HCT116 (cell line): ENCODE data around the gene IGSF23. TPM values are rescaled to one million over a fixed set of nuclear protein-coding genes. Genes with fewer than 3 reads are reported as not detected.
A peak's percentile ranks its signal among the peaks of the same experiment; 100 is the strongest.

Experiments
- ATAC-seq: fragments of 200-7000 bp; cut with Tn5 transposase; 2 replicates; pipeline ENCODE4 v1.9.1; 2020; ENCODE audit warnings: mild to moderate bottlenecking, moderate library complexity
- BruUV-seq: library from RNA; stranded (reverse); fragments of 400-500 nt; replicated peaks from 2 replicates; lab custom pipeline; 2021; lab: Mats Ljungman, UMichigan
- CTCF ChIA-PET: fragments of 300-600 bp; sonication (Branson Sonifier 250); formaldehyde crosslinking; loops from one replicate; lab custom pipeline; 2021; ENCODE audit warnings: antibody characterized with exemption; lab: Charles Lee
- POLR2A ChIA-PET: fragments of 300-600, 350-600 bp; sonication (Branson Sonifier 250); formaldehyde crosslinking; loops from one replicate; lab custom pipeline; 2021; ENCODE audit warnings: antibody characterized with exemption; lab: Charles Lee
- RAD21 ChIA-PET, 2 experiments: fragments of 300-600 bp; sonication (Branson Sonifier 250); formaldehyde crosslinking; loops; one replicate each; lab custom pipeline; 2023; ENCODE audit warnings: low total read pairs in 2 of 2; ENCODE audit not compliant: uncharacterized antibody in 2 of 2, unreplicated experiment in 2 of 2, low non-redundant PET in 1 of 2; lab: Charles Lee
- DNase-seq: peaks from one replicate; pipeline ENCODE4 v3.0.0-alpha.2; 2010; ENCODE audit warnings: low read depth, low spot score
- H2AFZ ChIP-seq: fragments of 200-600 bp; shearing (Covaris generic), sonication (generic); 2 replicates; pipeline ENCODE4 v1.6.1; 2017; ENCODE audit warnings: low read depth, mixed run types, mixed read lengths, antibody characterized with exemption, low read length; ENCODE audit not compliant: poor library complexity, severe bottlenecking
- H3K27ac ChIP-seq: 2 replicates; pipeline ENCODE4 v1.5.1; 2012; ENCODE audit warnings: low read depth, low read length
- H3K27me3 ChIP-seq: fragments of 200-600 bp; sonication (generic); 2 replicates; pipeline ENCODE4 v1.6.1; 2016; ENCODE audit warnings: mixed run types, low read length, mixed read lengths; ENCODE audit not compliant: insufficient read depth
- H3K36me3 ChIP-seq, 2 experiments: fragments of 200-500 bp in 1 of 2; fragments of 200-600 bp in 1 of 2; sonication (Bioruptor generic) in 1 of 2; sonication (generic) in 1 of 2; 2 replicates each; pipeline versions ENCODE4 v1.5.1 to v1.6.1; 2014 to 2016; ENCODE audit warnings: low read length in 2 of 2, inconsistent platforms in 1 of 2, mixed read lengths in 1 of 2, mixed run types in 1 of 2; ENCODE audit not compliant: insufficient read depth in 2 of 2, control insufficient read depth in 1 of 2
- H3K4me1 ChIP-seq, 2 experiments: fragments of 200-600 bp in 1 of 2; sonication (generic) in 1 of 2; 2 replicates each; pipeline versions ENCODE4 v1.5.1 to v1.6.1; 2012 to 2017; ENCODE audit warnings: low read length in 2 of 2, inconsistent platforms in 1 of 2, mild to moderate bottlenecking in 1 of 2, mixed read lengths in 1 of 2, mixed run types in 1 of 2, moderate library complexity in 1 of 2; ENCODE audit not compliant: insufficient read depth in 2 of 2, control insufficient read depth in 1 of 2
- H3K4me2 ChIP-seq: fragments of 200-600 bp; sonication (generic); 2 replicates; pipeline ENCODE4 v1.6.1; 2017; ENCODE audit warnings: mixed run types, low read length, mixed read lengths
- H3K4me3 ChIP-seq, 2 experiments: fragments of 200-600 bp in 1 of 2; sonication (generic) in 1 of 2; replicated peaks in 1 of 2; 2 replicates each; pipeline ENCODE4 v1.5.1; 2011 to 2016; ENCODE audit warnings: low read length in 2 of 2, control low read depth in 1 of 2, low read depth in 1 of 2, mild to moderate bottlenecking in 1 of 2, mixed read lengths in 1 of 2, mixed run types in 1 of 2
- H3K79me2 ChIP-seq: fragments of 200-600 bp; sonication (generic); 2 replicates; pipeline ENCODE4 v1.6.1; 2017; ENCODE audit warnings: mild to moderate bottlenecking, mixed run types, low read length, moderate library complexity, mixed read lengths; ENCODE audit not compliant: insufficient read depth
- H3K9ac ChIP-seq: fragments of 200-600 bp; sonication (generic); 2 replicates; pipeline ENCODE4 v1.6.1; 2016; ENCODE audit warnings: low read length, mixed read lengths
- H3K9me2 ChIP-seq: fragments of 200-600 bp; sonication (generic), shearing (Covaris generic); 2 replicates; pipeline ENCODE4 v1.6.1; 2017; ENCODE audit warnings: mixed run types, mild to moderate bottlenecking, moderate library complexity; ENCODE audit not compliant: insufficient read depth
- H3K9me3 ChIP-seq, 2 experiments: fragments of 200-500 bp in 1 of 2; fragments of 200-600 bp in 1 of 2; sonication (Bioruptor generic) in 1 of 2; sonication (generic) in 1 of 2; 2 replicates each; pipeline ENCODE4 v1.6.1; 2014 to 2017; ENCODE audit warnings: low read length in 2 of 2, mixed read lengths in 2 of 2, inconsistent platforms in 1 of 2, low read depth in 1 of 2, mild to moderate bottlenecking in 1 of 2, mixed run types in 1 of 2, moderate library complexity in 1 of 2; ENCODE audit not compliant: control insufficient read depth in 1 of 2, insufficient read depth in 1 of 2
- H4K20me1 ChIP-seq: fragments of 200-600 bp; sonication (generic), shearing (Covaris generic); 2 replicates; pipeline ENCODE4 v1.6.1; 2017; ENCODE audit warnings: mixed run types, mild to moderate bottlenecking, moderate library complexity; ENCODE audit not compliant: insufficient read depth
- CBX3 ChIP-seq: IDR thresholded peaks from 2 replicates; pipeline ENCODE4 v1.6.1; 2012; ENCODE audit warnings: low read depth
- CTCF ChIP-seq, 3 experiments: fragments of 200-600 bp in 1 of 3; sonication (generic) in 1 of 3; IDR thresholded peaks in 2 of 3; conservative IDR thresholded peaks in 1 of 3; 2 replicates each; pipeline ENCODE4 v1.5.1; 2012 to 2017; ENCODE audit warnings: low read depth in 2 of 3, low read length in 2 of 3, antibody characterized with exemption in 1 of 3, borderline replicate concordance in 1 of 3, control low read depth in 1 of 3, mild to moderate bottlenecking in 1 of 3, mixed read lengths in 1 of 3, mixed run types in 1 of 3, moderate library complexity in 1 of 3; ENCODE audit not compliant: insufficient read depth in 1 of 3
- ELF1 ChIP-seq: IDR thresholded peaks from 2 replicates; pipeline ENCODE4 v1.6.1; 2012; ENCODE audit warnings: low read depth, borderline replicate concordance
- JUND ChIP-seq: IDR thresholded peaks from 2 replicates; pipeline ENCODE4 v1.6.1; 2012
- POLR2A ChIP-seq: IDR thresholded peaks from 2 replicates; pipeline ENCODE4 v1.7.0; 2011; ENCODE audit warnings: borderline replicate concordance; ENCODE audit not compliant: insufficient read depth, insufficient read length; ENCODE audit errors: extremely low read depth
- RAD21 ChIP-seq: IDR thresholded peaks from 2 replicates; pipeline ENCODE4 v1.6.1; 2012; ENCODE audit warnings: low read depth, mild to moderate bottlenecking
- SIN3A ChIP-seq: IDR thresholded peaks from 2 replicates; pipeline ENCODE4 v1.6.1; 2012; ENCODE audit warnings: low read depth
- SP1 ChIP-seq: IDR thresholded peaks from 2 replicates; pipeline ENCODE4 v1.6.1; 2012; ENCODE audit warnings: low read depth
- TCF7L2 ChIP-seq: IDR thresholded peaks from 2 replicates; pipeline ENCODE4 v1.7.0; 2011; ENCODE audit warnings: borderline replicate concordance, inconsistent platforms; ENCODE audit not compliant: insufficient read depth, insufficient read length; ENCODE audit errors: extremely low read depth
- YY1 ChIP-seq: IDR thresholded peaks from 2 replicates; pipeline ENCODE4 v1.6.1; 2011; ENCODE audit warnings: low read length, low read depth, moderate library complexity, mild to moderate bottlenecking; ENCODE audit not compliant: insufficient replicate concordance; ENCODE audit errors: extremely low read depth
- ZFX ChIP-seq: fragments of 450-650 bp; IDR thresholded peaks from 2 replicates; pipeline ENCODE4 v1.6.1; 2017
- intact Hi-C: fragments of 100-400 bp; cut with micrococcal nuclease; formaldehyde crosslinking; loops from 2 replicates; pipeline ENCODE4 v1.10.0; 2022
- total RNA-seq: library from RNA; stranded (reverse); gene quantifications from one replicate; pipeline ENCODE4 v1.2.1, GENCODE V29; 2021; ENCODE audit not compliant: unreplicated experiment
- TF ChIP-seq, protein P1 (sequence below): IDR thresholded peaks from 2 replicates; pipeline ENCODE4 v1.6.1; 2011; ENCODE audit warnings: mild to moderate bottlenecking, low read length, moderate library complexity; ENCODE audit not compliant: insufficient replicate concordance; ENCODE audit errors: extremely low read depth

IGSF23 gene
- total RNA-seq, 1 experiment from 2014 or later: not detected

DNA sequence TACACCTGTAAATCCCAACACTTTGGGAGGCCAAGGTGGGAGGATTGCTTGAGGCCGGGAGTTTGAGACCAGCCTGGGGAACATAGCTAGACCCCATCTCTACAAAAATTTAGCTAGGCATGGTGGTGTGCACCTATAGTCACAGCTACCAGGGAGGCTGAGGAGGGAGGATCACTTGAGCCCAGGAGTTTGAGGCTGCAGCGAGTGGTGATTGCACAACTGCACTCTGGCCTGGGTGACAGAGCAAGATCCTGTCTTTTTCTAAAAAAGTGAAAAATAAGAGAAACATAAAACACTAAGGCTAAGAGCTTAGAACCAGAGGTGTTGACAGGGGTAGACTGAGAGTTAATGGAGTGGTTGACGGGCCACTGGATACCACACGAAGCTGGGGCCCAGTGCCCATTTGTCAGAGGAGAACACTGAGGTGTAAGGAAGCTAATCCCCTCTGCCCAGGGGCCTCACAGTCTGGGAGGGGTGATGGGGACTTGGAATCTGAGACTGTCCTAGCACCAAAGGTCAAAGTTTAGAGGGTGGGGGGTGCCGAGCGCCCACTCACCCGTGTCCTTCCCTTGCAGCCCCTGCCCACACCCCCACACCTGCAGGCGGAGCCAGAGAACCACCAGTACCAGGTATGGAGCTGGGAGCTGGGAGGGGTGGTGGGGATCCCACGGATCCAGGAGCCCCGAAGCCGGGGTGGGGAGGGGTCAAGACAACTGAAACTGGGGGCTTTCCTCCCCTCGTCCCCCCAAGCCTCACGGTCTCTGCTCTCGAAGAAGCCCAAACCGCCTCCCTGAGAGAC, 68.8 kb downstream of the IGSF23 start:
- ATAC-seq (no peak), DNase-seq (no peak)
- Histone ChIP-seq H3K4me3 (no peak overlapping the region), H3K4me2 (0 out of 2 replicates have a peak overlapping the region, but pooled peaks have one; percentile 14), H3K79me2 (no peaks in the 10 kb centered on the region), H4K20me1 (no peaks in the 10 kb centered on the region), H3K9me2 (no peaks in the 10 kb centered on the region), H3K36me3 (no peaks in the 10 kb centered on the region), H3K9ac (no peak overlapping the region), H3K27me3 (no peaks in the 10 kb centered on the region), H3K27ac (no peak overlapping the region), H2AFZ (no peak overlapping the region), H3K9me3 (no peaks in the 10 kb centered on the region), H3K4me1 (peaks cover 47 to 70% of the 10 kb centered on the region in 2 experiments)
- ChIA-PET RAD21 (no interaction called here), CTCF (no interaction called here), POLR2A (interaction anchor here (0.6 kb wide), 1 partner anchor 163 kb away, joined by 6 read pairs; no protein-coding TSS in a partner anchor)
- intact Hi-C loops: loop anchor here (10.0 kb wide), 1 partner anchor 163 kb away; the partner anchor contains the start of gene NECTIN2
- no TSS peak for BruUV-seq
- TF ChIP-seq CTCF (IDR thresholded peaks at IDR 0.05 in 2 of 3, conservative IDR thresholded peaks at IDR 0.05 in 1 of 3; ENCODE audit: borderline replicate concordance in 1 of 3, insufficient read depth in 1 of 3, low read depth in 2 of 3, low read length in 2 of 3) (no peak), JUND (no peak)

GRCh38 chr19:44682807-44683206, 69.4 kb downstream of the IGSF23 start:
- no peaks in the 10 kb centered on the region for H3K79me2 ChIP-seq
- H3K9me3 ChIP-seq: no peaks in the 10 kb centered on the region
- no peaks in the 10 kb centered on the region for H3K36me3 ChIP-seq
- ChIA-PET RAD21 (no interaction called here), CTCF (no interaction called here), POLR2A (no interaction called here)
- H3K27me3 ChIP-seq: no peaks in the 10 kb centered on the region
- H3K4me2 ChIP-seq: no peak overlapping the region
- H2AFZ ChIP-seq: no peak overlapping the region
- H3K27ac ChIP-seq: no peak overlapping the region
- H3K4me1 ChIP-seq: peaks cover 41 to 64% of the 10 kb centered on the region in 2 experiments
- H3K9ac ChIP-seq: no peak overlapping the region
- H3K9me2 ChIP-seq: no peaks in the 10 kb centered on the region
- intact Hi-C loops: loop anchor here (10.0 kb wide), 1 partner anchor 162 kb away; the partner anchor contains the start of gene NECTIN2
- no peak overlapping the region for H3K4me3 ChIP-seq
- ATAC-seq (no peak), DNase-seq (no peak)
- no TSS peak for BruUV-seq
- no peaks in the 10 kb centered on the region for H4K20me1 ChIP-seq
- TF ChIP-seq JUND (no peak), SIN3A (no peak), ELF1 (no peak), TCF7L2 (no peak), CBX3 (no peak), ZFX (no peak), SP1 (no peak), YY1 (no peak), RAD21 (no peak), POLR2A (no peak)
- TF ChIP-seq, protein P1, sequence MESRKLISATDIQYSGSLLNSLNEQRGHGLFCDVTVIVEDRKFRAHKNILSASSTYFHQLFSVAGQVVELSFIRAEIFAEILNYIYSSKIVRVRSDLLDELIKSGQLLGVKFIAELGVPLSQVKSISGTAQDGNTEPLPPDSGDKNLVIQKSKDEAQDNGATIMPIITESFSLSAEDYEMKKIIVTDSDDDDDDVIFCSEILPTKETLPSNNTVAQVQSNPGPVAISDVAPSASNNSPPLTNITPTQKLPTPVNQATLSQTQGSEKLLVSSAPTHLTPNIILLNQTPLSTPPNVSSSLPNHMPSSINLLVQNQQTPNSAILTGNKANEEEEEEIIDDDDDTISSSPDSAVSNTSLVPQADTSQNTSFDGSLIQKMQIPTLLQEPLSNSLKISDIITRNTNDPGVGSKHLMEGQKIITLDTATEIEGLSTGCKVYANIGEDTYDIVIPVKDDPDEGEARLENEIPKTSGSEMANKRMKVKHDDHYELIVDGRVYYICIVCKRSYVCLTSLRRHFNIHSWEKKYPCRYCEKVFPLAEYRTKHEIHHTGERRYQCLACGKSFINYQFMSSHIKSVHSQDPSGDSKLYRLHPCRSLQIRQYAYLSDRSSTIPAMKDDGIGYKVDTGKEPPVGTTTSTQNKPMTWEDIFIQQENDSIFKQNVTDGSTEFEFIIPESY: no peak
